GM19025 (cell line): ENCODE data around the gene GPRIN2.
"Not testable (repeated sequence)": the region's sequence is repeated elsewhere in the genome, so short reads cannot be mapped to it uniquely, and the experiment has no call there.

Experiments
- ATAC-seq: cut with Tn5 transposase; IDR thresholded peaks from one replicate; pipeline ENCODE4 v1.9.1; 2021; ENCODE audit warnings: mild to moderate bottlenecking, low read depth, moderate library complexity; ENCODE audit not compliant: unreplicated experiment

Gene GPRIN2

GRCh38 chr10:46523119-46523961, 33.1 kb downstream of the GPRIN2 start:
- no peak for ATAC-seq

- ATAC-seq, result no peak
These were observed 34.0 kb downstream of the GPRIN2 start for GRCh38 chr10:46522295-46523118.

GRCh38 chr10:46520941-46521340, 35.5 kb downstream of the GPRIN2 start:
- ATAC-seq, result no peak

- no peak for ATAC-seq
These were observed 36.1 kb downstream of the GPRIN2 start for GRCh38 chr10:46520381-46520780.

GRCh38 chr10:46518028-46518725, 38.3 kb downstream of the GPRIN2 start:
- no peak for ATAC-seq

- ATAC-seq, result no peak
These were observed 38.9 kb downstream of the GPRIN2 start for GRCh38 chr10:46517541-46517940.

- ATAC-seq, result no peak
These were observed 39.6 kb downstream of the GPRIN2 start for GRCh38 chr10:46516660-46517416.

- no peak for ATAC-seq
These were observed 40.7 kb downstream of the GPRIN2 start for GRCh38 chr10:46515793-46516192.

- no peak for ATAC-seq
These were observed 41.1 kb downstream of the GPRIN2 start for GRCh38 chr10:46515366-46515765.

- ATAC-seq, result no peak
These were observed 41.6 kb downstream of the GPRIN2 start for GRCh38 chr10:46514899-46515298.

- ATAC-seq, result no peak
These were observed 42.0 kb downstream of the GPRIN2 start for GRCh38 chr10:46514431-46514861.

GRCh38 chr10:46513333-46513732, 43.1 kb downstream of the GPRIN2 start:
- not testable (repeated sequence) for ATAC-seq

GRCh38 chr10:46512725-46513124, 43.7 kb downstream of the GPRIN2 start:
- ATAC-seq, result not testable (repeated sequence)

- not testable (repeated sequence) for ATAC-seq
These were observed 44.5 kb downstream of the GPRIN2 start for GRCh38 chr10:46512002-46512401.
